Neural crest cell (in vitro differentiated cells): ENCODE data around the gene EMX1. TPM values are rescaled to one million over a fixed set of nuclear protein-coding genes. Genes with fewer than 3 reads are reported as not detected.

Source experiments
- DNase-seq: peaks from one replicate; pipeline ENCODE4 v3.0.0; 2021; ENCODE audit warnings: low read depth, mixed read lengths, low spot score
- H3K27ac Mint-ChIP-seq: one replicate; pipeline ENCODE4 v1.8.0; 2021; ENCODE audit warnings: mild to moderate bottlenecking, mixed read lengths; ENCODE audit not compliant: unreplicated experiment
- H3K27me3 Mint-ChIP-seq: 2 replicates; pipeline ENCODE4 v1.8.0; 2021; ENCODE audit warnings: low read depth, mild to moderate bottlenecking, mixed read lengths
- H3K36me3 Mint-ChIP-seq: 2 replicates; pipeline ENCODE4 v1.8.0; 2021; ENCODE audit warnings: low read depth, mild to moderate bottlenecking, mixed read lengths
- H3K4me1 Mint-ChIP-seq: 2 replicates; pipeline ENCODE4 v1.8.0; 2021; ENCODE audit warnings: mixed read lengths
- H3K4me3 Mint-ChIP-seq: one replicate; pipeline ENCODE4 v1.8.0; 2021; ENCODE audit warnings: mild to moderate bottlenecking, mixed read lengths
- H3K9me3 Mint-ChIP-seq: 2 replicates; pipeline ENCODE4 v1.8.0; 2021; ENCODE audit warnings: mixed read lengths
- CTCF ChIP-seq: fragments of 200-600 bp; sonication (generic); conservative IDR thresholded peaks from 2 replicates; pipeline ENCODE4 v1.5.0; 2021; ENCODE audit warnings: antibody characterized with exemption, mild to moderate bottlenecking
- total RNA-seq: library from RNA; stranded (reverse); gene quantifications from 2 replicates; pipeline ENCODE4 v1.2.1, GENCODE V29; 2021

EMX1 gene
- total RNA-seq, 1 donor from 2014 or later, result not detected

- no peaks in the 10 kb centered on the region for H3K9me3 Mint-ChIP-seq
- TF ChIP-seq CTCF, result no peak
- H3K27ac Mint-ChIP-seq, result no peak overlapping the region
- no peaks in the 10 kb centered on the region for H3K36me3 Mint-ChIP-seq
- no peak for DNase-seq
- no peaks in the 10 kb centered on the region for H3K4me1 Mint-ChIP-seq
- H3K4me3 Mint-ChIP-seq, result no peak overlapping the region
- peaks cover 14% of the 10 kb centered on the region for H3K27me3 Mint-ChIP-seq
Measured at GRCh38 chr2:72949045-72949444, 31.7 kb downstream of the EMX1 start.

- Mint-ChIP-seq H3K4me3 (no peak overlapping the region), H3K9me3 (no peaks in the 10 kb centered on the region), H3K27ac (no peak overlapping the region), H3K36me3 (no peaks in the 10 kb centered on the region), H3K27me3 (peaks cover 15% of the 10 kb centered on the region), H3K4me1 (peaks cover 2% of the 10 kb centered on the region)
- no peak for DNase-seq
- no peak for TF ChIP-seq CTCF
Measured at GRCh38 chr2:72949642-72950041, 32.3 kb downstream of the EMX1 start.

- Mint-ChIP-seq H3K4me3 (no peak overlapping the region), H3K27me3 (peaks cover 23% of the 10 kb centered on the region), H3K4me1 (peaks cover 13% of the 10 kb centered on the region), H3K27ac (no peak overlapping the region), H3K36me3 (peaks cover 3% of the 10 kb centered on the region), H3K9me3 (no peaks in the 10 kb centered on the region)
- DNase-seq, result no peak
- no peak for TF ChIP-seq CTCF
Measured at GRCh38 chr2:72950558-72951255, 33.4 kb downstream of the EMX1 start.

- no peak for TF ChIP-seq CTCF
- peak overlapping the region; percentile 75 for H3K27ac Mint-ChIP-seq
- H3K36me3 Mint-ChIP-seq, result peaks cover 3% of the 10 kb centered on the region
- H3K4me3 Mint-ChIP-seq, result no peak overlapping the region
- peaks cover 26% of the 10 kb centered on the region for H3K27me3 Mint-ChIP-seq
- peaks cover 14% of the 10 kb centered on the region for H3K4me1 Mint-ChIP-seq
- no peaks in the 10 kb centered on the region for H3K9me3 Mint-ChIP-seq
- DNase-seq, result no peak
Measured at GRCh38 chr2:72951303-72952095, 34.2 kb downstream of the EMX1 start.

- no peak for TF ChIP-seq CTCF
- no peak overlapping the region for H3K27ac Mint-ChIP-seq
- DNase-seq, result no peak
- H3K4me1 Mint-ChIP-seq, result peaks cover 14% of the 10 kb centered on the region
- no peaks in the 10 kb centered on the region for H3K9me3 Mint-ChIP-seq
- H3K4me3 Mint-ChIP-seq, result no peak overlapping the region
- peaks cover 32% of the 10 kb centered on the region for H3K27me3 Mint-ChIP-seq
- peaks cover 7% of the 10 kb centered on the region for H3K36me3 Mint-ChIP-seq
Measured at GRCh38 chr2:72952110-72952823, 34.9 kb downstream of the EMX1 start.
